HG02870 (cell line): ENCODE measurements around the gene MASP1.
"Not testable (repeated sequence)": the region's sequence is repeated elsewhere in the genome, so short reads cannot be mapped to it uniquely, and the experiment has no call there.

Experiments
- ATAC-seq: cut with Tn5 transposase; IDR thresholded peaks from one replicate; pipeline ENCODE4 v1.9.1; 2021; ENCODE audit warnings: mild to moderate bottlenecking, moderate library complexity; ENCODE audit not compliant: unreplicated experiment

Gene MASP1

DNA sequence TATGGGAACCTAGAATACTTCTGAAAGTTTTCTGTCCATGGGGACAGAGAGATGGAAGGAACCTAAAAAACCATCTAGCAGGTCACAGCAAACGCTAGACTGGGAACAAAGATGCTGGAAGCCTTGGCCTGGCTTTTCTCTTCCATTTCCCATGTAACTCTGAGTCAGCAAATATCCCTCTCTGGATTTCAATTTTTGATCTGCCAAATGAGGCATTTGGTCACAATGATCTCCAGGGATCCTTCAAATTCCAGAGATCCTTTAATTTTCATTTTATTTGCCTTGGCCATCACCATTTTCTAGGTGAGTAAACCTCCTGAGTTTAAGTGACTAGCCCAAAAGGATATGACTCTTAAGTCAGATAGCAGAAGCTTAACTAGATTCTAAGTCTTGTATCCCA lies 54.6 kb downstream of the MASP1 start:
- no peak for ATAC-seq

DNA sequence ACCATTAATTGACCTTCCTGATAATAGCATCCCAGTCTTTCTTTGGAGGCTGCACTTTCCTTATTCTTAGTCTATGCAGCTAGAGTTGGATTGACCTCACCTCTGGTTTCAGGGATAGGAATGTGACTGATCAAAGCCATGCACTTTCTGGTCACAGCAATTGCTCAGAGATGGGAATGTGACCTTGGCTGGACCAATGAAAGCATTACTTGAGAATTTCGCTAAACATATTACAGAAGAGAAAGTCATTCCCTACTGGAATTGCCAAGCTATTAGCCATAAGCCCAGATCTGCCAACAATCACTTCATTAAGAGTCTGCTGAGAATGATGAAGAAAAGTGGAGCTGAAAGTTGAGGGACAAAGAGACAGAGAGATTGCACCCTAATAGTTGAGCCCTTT lies 61.5 kb downstream of the MASP1 start:
- ATAC-seq, result no peak

DNA sequence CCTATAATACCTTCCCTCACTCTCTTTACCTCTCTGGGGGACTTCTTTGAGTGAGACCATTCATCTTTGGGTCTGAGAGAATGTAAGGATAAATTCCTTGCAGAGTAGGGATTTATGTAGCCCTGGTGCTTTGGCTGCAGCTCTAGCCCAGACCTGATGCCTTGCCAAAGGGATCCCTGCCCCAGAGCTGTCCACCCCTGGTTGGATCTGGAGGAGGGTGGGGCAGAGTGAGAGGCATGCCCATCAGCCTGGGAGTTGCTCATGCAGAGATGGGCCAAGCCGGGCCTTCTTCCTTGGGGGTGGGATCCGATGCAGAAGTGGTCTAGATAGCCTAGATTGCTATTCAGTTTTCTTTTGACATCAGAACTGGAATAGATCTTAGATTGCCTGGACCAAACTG lies 62.8 kb downstream of the MASP1 start:
- no peak for ATAC-seq

DNA sequence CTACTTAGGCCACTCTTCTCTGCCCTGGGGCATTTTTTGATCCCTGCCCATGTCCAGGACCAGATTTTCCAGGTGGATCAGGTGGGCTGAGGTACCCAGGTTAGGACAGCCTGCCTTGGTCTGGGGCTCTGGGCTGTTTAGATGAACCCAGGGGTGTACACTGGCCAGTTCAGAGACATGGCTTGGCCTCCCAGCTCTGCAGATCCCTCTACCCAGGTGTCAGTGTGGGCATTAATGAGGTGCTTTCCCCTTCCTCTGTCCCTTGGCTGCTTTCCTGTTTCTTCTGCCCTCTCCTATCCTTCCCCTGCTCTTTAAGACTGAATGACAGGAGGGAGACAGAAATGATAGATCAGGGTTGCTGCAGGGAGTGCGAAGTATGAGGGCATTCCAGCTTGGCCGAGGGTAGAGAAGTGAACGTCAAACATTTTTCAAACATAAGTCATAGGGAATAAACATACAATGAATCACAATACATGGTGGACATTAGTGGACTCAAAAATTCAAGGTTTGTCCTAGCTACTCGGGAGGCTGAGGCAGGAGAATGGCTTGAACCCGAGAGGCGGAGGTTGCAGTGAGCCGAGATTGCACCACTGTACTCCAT lies 63.8 kb downstream of the MASP1 start:
- ATAC-seq, result no peak

DNA sequence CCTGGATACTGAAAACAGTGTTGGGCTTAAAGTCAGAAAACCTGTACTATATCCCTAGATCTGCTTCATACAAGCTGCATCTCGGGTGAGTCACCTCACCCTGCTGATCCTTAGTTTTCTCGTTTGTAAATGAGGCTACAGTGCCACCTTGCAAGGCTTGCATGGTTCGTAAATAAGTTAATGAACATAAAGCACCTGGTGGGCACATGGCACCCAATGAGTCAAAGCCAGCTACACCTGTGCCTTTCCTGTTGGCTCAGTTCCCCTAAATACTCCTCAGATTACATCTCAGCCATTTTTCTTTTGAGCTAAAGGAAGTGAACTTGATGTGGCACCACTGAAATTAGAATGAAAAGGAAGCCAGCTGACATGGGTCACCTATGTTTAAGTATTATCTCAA lies 67.7 kb downstream of the MASP1 start:
- no peak for ATAC-seq

DNA sequence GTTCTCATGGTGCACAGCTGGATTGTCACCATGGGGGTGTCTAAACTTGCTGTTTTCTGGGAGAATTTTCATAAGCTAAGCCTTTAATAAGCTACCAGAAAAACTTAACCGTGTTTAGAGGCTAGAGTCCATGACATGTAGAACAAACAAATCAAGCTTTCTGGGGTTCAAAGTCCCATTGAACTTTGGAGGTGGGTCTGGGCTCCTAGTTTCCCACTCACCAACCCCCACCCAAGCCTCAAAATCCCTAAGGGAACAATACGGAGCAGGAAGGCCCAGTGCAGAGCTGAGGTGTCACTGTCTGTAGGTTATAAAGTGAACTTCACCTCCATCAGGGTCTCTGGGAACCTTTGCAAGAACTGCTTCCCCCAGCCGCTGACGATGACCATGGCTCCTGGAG lies 68.7 kb downstream of the MASP1 start:
- ATAC-seq, result no peak

DNA sequence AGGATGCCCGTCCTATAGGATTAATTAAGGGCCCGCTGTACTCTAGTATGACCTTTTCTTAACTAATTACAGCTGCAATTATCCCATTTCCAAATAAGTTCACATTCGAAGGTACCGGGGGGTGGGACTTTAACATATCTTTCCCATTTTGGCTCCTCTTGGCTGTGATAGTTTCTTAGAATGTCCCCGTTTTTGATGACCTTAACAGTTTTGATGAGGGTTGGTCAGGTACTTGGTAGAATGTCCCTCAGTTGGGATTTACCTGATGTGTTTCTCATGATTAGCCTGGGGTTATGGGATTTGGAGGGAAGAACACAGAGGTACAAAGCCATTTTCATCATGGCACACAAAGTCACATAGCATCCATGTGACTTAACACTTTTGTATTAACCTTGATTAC lies 76.1 kb downstream of the MASP1 start:
- no peak for ATAC-seq

DNA sequence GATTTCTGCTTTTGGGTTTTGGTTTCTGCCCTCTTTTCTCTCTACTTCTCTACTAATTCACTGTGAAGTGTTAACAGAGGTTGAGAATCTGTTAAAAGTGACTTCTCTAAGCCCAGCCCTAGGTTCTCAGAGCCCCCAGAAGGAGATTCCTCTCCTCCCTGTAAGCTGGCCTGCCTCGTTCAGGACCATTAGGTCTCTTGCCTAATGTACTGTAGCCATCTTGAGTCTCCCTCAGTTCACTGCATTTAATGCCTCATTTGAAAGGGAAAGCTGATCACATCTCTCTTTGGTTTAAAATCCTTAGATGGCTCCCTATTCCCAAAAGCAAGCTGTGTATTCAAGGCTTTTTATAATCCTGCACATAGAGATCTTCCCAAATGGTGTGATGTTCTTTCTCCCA lies 77.9 kb downstream of the MASP1 start:
- ATAC-seq, result no peak

DNA sequence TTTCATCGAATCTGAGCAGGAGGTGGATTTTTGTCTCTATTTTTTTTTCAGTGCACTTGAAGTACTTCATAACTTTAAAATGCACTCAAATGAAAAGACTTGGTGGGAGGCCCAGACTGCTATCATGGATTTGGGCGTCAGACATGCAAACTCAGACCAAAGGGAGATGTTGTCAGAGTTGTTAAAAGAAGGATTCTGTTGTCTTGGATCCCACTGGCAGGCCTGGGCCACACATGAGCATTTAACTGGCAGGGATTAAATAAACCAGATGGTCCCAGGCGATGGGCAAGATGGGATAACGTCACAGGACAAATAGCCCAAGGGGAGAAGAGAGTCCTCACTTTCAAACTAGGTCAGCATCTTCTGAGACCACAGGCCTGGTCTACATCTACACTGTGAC lies 78.8 kb downstream of the MASP1 start:
- no peak for ATAC-seq

DNA sequence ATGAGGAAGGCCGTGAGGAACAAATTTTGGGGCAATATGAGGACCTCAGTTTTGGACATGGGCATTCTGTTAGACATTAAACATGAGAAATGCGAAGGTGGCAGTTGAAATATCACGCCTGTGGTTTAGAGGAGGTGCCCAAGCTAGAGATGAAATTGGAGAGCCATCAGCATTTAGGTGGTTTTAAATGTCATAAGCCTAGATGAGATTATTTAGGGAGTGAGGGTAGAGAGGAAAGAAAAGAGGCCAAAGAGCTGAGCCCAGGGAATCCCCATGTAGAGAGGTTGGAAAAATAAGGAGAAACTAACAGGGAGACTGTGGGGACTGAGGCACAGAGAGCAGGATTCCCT lies 79.4 kb downstream of the MASP1 start:
- no peak for ATAC-seq

DNA sequence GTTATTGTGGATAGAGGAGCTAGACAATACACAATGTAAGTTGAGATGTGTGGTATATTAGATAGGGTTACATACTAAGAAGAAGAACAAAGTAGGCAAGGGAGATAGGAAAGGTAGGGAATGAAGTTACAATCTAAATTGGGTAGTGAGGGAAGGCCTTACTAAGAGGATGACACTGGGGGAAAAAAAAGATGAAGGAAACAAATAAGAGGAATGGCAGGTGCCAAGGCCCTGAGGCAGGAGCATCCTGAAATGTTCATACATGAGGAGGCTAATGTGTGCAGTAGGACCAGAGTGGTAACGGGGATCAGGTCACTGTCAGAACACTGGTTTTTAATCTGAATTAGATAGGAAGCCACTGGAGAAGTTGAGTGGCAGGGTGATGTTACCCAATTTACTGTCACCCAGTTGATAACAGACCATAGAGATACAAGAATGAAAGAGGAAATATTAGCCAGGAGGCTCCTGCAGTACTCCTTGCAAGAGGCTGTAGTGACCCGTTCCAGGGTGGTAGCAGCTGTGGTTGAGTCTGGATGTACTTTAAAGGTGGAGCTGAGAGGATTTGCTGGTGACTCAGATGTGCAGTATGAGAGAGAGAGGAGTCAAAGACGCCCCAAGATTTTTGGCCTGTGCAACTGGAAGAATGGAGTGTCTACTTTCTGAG lies 79.9 kb downstream of the MASP1 start:
- ATAC-seq, result no peak

DNA sequence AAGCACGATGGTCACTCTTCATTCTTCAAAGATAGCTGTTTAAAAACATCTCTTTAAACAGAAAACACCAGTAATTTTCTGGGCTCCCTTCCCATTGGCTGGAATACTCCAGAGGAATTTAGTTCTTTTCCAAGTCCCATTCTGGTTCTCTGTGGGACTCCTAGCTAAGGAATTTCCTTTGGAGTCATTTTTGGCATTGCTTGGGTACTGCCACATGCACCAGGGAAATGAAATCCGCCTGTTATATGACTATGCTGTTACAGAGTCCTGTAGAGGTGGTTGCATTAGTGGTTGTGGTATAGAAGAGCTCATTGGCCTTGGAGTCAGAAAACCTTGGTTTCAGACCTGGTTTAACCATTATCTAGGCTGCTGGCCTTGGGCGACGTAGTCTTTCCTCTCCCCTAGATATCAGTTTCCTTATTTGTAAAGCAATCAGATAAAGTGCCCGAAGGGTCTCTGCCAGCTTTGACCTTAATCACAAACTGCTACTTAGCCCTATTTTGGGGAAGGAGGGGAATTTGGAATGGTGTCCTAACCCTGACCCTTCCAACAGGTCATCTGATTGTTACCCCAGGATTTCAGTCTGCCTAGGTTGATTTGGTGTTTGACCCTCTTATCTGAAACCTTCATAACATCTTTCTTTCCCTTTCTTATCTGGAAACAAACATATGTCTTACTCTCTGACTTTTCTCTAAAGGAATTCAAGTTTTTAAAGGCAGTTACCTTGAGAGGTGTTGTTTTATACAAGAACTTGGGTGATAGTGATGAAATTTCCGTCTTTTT lies 80.8 kb downstream of the MASP1 start:
- ATAC-seq, result no peak

DNA sequence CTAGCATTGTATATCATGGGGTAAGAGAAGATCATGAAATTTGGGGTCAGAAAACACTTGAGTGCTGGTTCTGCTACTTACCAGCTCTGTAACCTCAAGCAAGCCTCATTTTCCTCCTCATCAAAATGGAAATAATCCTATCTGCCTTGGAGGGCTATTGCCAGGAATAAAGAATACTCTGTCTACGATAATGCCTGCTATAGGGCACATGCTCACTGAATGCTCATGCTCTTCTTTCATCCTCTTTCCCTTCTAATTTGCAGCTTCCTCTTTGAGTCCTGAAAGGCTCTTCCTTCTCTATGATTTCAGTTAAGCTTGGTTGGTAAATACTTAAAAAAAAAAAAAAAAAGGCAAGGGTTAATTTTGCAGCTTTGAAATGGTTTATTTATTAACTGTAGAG lies 81.4 kb downstream of the MASP1 start:
- ATAC-seq, result no peak

DNA sequence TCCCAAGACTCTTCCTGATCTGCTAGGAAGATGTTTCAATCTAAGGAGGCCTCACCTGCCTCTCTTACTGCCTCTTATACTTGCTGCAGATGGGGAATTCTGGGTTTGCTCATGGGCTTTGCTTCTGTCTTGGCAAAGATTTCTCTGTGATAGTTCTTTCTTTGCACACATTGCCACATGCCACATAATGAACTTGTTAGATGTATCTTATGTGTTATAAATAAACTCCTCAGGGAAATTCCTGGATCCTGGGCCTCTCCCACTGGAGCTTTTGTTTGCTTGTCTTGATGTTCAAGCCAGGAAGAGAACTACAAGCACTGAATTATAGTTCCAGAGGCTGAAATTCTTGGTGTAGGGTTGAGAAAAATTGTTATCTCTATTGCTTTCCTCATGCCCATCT lies 82.0 kb downstream of the MASP1 start:
- no peak for ATAC-seq

DNA sequence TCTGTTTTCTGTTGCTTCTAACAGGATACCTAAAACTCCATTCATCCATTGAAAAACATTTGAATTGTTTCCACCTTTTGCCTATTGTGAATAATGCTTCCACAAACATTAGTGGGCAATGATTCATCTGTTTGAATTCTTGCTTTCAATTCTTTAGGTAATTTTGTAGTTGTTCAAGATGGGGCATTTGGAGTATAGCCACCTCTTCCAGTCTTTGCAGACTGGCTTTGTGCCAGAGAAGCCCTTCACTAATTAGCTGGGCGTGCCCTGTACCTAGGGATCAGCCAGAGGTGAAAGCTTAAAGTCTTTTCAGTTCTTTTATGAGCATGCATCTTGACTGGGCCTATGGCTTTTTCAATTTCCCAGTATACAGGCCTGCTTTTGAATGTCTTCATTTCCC lies 83.4 kb downstream of the MASP1 start:
- ATAC-seq, result no peak

DNA sequence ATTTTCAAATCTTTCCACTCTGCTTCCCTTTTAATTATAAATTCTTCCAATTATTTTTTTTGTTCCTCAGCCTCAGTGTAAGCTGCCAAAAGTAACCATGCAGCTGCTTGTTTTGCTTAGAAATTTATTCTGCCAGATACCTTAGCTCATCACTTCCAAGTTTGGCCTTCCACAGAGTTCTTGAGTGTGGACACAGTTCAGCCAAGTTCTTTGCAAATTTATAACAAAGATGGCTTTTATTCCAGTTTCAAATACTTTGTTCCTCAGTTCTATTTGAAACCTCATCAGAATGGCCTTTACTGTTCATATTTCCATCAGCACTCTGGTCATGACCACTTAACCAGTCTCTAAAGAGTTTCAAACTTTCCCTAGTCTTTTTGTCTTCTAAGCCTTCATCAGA lies 83.9 kb downstream of the MASP1 start:
- ATAC-seq, result no peak

DNA sequence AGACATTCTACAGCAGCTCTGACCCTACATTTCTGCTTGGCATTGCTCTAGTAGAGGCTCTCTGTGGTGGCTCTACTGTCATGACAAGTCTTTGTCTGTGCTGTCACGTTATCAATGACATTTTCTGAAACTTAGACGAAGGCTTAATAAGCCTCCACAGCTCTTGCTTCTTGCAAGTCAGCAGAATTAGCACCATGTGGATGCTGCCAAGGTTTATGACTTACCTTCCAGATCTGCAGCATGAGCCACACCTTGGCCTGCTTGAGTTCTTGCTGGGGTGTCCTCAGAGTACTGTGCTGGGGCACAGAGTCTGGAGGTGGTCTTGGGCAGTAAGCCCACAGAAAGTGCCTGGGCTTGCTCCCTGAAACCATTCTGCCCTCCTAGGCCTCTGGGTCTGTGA lies 84.5 kb downstream of the MASP1 start:
- no peak for ATAC-seq

DNA sequence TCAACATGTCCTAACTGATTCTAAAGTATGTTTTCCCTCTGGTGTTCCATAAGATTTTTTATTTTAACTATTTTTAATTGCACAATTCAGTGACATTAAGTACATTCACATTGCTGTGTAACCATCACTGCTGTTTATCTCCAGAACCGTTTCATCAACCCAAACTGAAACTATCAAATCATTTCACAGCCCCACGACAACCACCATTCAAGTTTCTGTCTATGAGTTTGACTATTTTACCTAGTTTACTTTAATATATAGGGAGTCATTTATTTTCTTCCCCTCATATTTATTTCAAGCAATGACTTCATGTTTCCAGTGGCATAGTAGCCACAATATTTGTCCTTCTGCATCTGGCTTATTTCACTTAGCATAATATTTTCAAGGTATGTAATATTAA lies 85.9 kb downstream of the MASP1 start:
- ATAC-seq, result no peak

DNA sequence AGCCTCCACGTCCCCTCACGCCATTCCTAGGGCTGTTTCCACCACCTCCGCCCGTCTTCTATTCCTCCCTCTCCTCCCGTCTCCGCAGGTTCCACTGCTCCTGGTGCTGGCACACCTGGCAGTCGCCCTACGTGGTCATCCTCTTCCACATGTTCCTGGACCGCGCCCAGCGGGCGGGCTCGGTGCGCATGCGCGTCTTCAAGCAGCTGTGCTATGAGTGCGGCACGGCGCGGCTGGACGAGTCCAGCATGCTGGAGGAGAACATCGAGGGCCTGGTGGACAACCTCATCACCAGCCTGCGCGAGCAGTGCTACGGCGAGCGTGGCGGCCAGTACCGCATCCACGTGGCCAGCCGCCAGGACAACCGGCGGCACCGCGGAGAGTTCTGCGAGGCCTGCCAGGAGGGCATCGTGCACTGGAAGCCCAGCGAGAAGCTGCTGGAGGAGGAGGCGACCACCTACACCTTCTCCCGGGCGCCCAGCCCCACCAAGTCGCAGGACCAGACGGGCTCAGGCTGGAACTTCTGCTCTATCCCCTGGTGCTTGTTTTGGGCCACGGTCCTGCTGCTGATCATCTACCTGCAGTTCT lies 92.0 kb downstream of the MASP1 start:
- not testable (repeated sequence) for ATAC-seq

DNA sequence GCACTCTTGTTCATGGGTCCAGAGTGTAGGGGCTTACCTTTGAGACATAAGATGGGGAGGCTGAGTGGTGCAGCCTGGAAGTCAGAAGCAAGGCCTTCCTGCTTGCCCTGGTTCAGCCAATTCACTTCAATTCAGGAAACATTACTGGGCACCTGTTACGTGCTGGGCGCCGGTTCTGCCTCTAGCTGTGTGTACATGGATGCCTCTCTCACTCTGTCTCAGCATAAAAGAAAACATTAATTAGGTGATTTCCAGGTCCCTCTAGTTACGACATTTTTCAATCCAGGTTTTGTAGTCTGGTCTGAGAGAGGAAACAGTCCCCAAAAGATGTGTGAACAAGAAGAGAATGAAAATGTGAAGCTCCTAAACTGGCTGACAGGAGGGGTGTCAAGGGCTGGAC lies 93.0 kb downstream of the MASP1 start:
- ATAC-seq, result no peak

DNA sequence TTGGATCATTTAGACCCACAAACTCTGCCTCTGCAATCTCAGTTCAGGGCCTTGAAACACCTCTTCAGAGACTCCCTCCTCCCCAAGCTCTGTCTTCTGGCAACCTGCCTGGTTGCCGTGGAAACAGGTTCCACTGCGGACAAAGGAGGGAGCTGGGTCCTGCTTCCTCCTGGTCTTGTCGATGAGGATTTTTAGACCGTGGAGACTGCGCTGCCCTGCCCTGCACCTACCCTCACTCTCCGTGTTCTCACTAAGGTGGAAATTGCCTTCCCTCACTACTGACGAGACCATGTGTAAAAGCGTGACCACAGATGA lies 94.2 kb downstream of the MASP1 start, which contains the start of gene RTP1:
Gene RTP1, plus strand, starts transcription at position 152 of the 315 bp plus-strand sequence. Its CDS starts 30 bp downstream, at position 182.
- no peak for ATAC-seq
